Thymus (tissue), 11 donors: Measurements from ENCODE around the gene NYAP2. TPM values are rescaled to one million over a fixed set of nuclear protein-coding genes. Genes with fewer than 3 reads are reported as not detected.

ENCODE experiments used
- DNase-seq, 9 donors: peaks; one replicate each; pipeline ENCODE4 v3.0.0-alpha.2; 2013; ENCODE audit warnings: low spot score in 9 of 9, low read depth in 6 of 9, missing footprints in 1 of 9
- H3K27ac ChIP-seq, 2 donors: one replicate each; pipeline ENCODE4 v1.5.1; 2013; ENCODE audit warnings: control low read depth in 1 of 2, low read depth in 1 of 2, low read length in 1 of 2, mild to moderate bottlenecking in 1 of 2, moderate library complexity in 1 of 2
- H3K27me3 ChIP-seq, 2 donors: one replicate each; pipeline ENCODE4 v1.5.1; 2013; ENCODE audit warnings: low read length in 1 of 2; ENCODE audit not compliant: control insufficient read depth in 2 of 2, insufficient read depth in 1 of 2
- H3K36me3 ChIP-seq, 2 donors: one replicate each; pipeline ENCODE4 v1.5.1; 2013; ENCODE audit warnings: low read length in 1 of 2, mild to moderate bottlenecking in 1 of 2, moderate library complexity in 1 of 2; ENCODE audit not compliant: control insufficient read depth in 2 of 2, insufficient read depth in 2 of 2
- H3K4me1 ChIP-seq, 2 donors: one replicate each; pipeline ENCODE4 v1.5.1; 2013; ENCODE audit warnings: low read length in 2 of 2; ENCODE audit not compliant: control insufficient read depth in 2 of 2, insufficient read depth in 2 of 2
- H3K4me3 ChIP-seq, 2 donors: one replicate each; pipeline ENCODE4 v1.5.1; 2013; ENCODE audit warnings: low read length in 2 of 2, control low read depth in 1 of 2, mild to moderate bottlenecking in 1 of 2
- H3K9me3 ChIP-seq, 2 donors: one replicate each; pipeline ENCODE4 v1.5.1; 2013; ENCODE audit warnings: low read length in 1 of 2, mild to moderate bottlenecking in 1 of 2; ENCODE audit not compliant: control insufficient read depth in 2 of 2, insufficient read depth in 1 of 2
- whole genome bisulfite sequencing: extraction: QIAGEN DNeasy Blood & Tissue Kit; methylation state at CpG from one replicate; pipeline ENCODE4 v1.1.7; 2013; 5-methylcytosine and 5-hydroxymethylcytosine counted together
- polyA plus RNA-seq: library from polyadenylated mRNA; stranded (reverse); fragments of 200-250 nt; gene quantifications from one replicate; pipeline ENCODE4 v1.2.3, GENCODE V29; 2013
- total RNA-seq: library from RNA; stranded (reverse); fragments of 120-200 nt; gene quantifications from one replicate; pipeline ENCODE4 v1.2.4, GENCODE V29; 2013
- donor health status: healthy.

Gene NYAP2
- total and polyA plus RNA-seq, 2 donors, result 0.02 to 0.05 TPM

- WGBS, result 71% methylated on average over 1 of the region's 1 CpG
- Histone ChIP-seq H3K27ac (no peak overlapping the region), H3K4me3 (no peak overlapping the region), H3K27me3 (no peaks in the 10 kb centered on the region), H3K4me1 (no peaks in the 10 kb centered on the region), H3K9me3 (no peaks in the 10 kb centered on the region), H3K36me3 (no peaks in the 10 kb centered on the region)
- DNase-seq, result no peak
These were observed 38.7 kb downstream of the NYAP2 start for GRCh38 chr2:225438248-225438647.

- Histone ChIP-seq H3K27ac (no peak overlapping the region), H3K4me3 (no peak overlapping the region), H3K36me3 (no peaks in the 10 kb centered on the region), H3K4me1 (no peaks in the 10 kb centered on the region), H3K27me3 (no peaks in the 10 kb centered on the region), H3K9me3 (no peaks in the 10 kb centered on the region)
- no peak for DNase-seq
- 91% methylated on average over 6 of the region's 6 CpGs for WGBS
These were observed 53.2 kb downstream of the NYAP2 start for GRCh38 chr2:225452677-225453076.

GRCh38 chr2:225454412-225454811 is 54.9 kb downstream of the NYAP2 start:
- Histone ChIP-seq H3K4me1 (no peaks in the 10 kb centered on the region), H3K36me3 (no peaks in the 10 kb centered on the region), H3K4me3 (no peak overlapping the region), H3K27ac (no peak overlapping the region), H3K9me3 (no peaks in the 10 kb centered on the region), H3K27me3 (no peaks in the 10 kb centered on the region)
- no peak for DNase-seq
- 94% methylated on average over 6 of the region's 6 CpGs for WGBS

GRCh38 chr2:225456619-225457260 is 57.2 kb downstream of the NYAP2 start:
- Histone ChIP-seq H3K36me3 (no peaks in the 10 kb centered on the region), H3K4me1 (no peaks in the 10 kb centered on the region), H3K27me3 (no peaks in the 10 kb centered on the region), H3K9me3 (no peaks in the 10 kb centered on the region), H3K4me3 (no peak overlapping the region), H3K27ac (no peak overlapping the region)
- no peak for DNase-seq
- WGBS, result 89% methylated on average over 6 of the region's 6 CpGs

DNA sequence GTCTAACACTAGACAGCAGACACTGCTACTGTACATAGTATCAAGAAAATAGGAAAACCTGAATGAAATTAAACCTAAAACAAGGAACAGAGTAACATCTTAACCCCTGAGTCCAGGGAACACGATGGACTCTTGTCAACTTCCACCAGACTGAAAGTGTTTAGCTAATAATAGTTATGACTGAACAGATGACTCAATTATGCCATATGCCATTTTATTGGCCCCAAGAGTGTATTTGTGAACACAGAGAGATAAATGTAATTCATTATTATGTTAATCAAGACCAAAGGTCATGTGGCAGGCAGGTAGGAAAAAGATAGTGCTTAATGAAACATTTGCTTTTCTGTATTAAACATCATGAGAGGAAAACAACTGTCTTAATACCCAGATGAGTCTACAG is 58.0 kb downstream of the NYAP2 start:
- no peak for DNase-seq
- H3K9me3 ChIP-seq, result no peaks in the 10 kb centered on the region
- H3K4me1 ChIP-seq, result no peaks in the 10 kb centered on the region
- H3K4me3 ChIP-seq, result no peak overlapping the region
- H3K27me3 ChIP-seq, result no peaks in the 10 kb centered on the region
- no peaks in the 10 kb centered on the region for H3K36me3 ChIP-seq
- no peak overlapping the region for H3K27ac ChIP-seq
- WGBS, result 89% methylated on average over 1 of the region's 1 CpG

DNA sequence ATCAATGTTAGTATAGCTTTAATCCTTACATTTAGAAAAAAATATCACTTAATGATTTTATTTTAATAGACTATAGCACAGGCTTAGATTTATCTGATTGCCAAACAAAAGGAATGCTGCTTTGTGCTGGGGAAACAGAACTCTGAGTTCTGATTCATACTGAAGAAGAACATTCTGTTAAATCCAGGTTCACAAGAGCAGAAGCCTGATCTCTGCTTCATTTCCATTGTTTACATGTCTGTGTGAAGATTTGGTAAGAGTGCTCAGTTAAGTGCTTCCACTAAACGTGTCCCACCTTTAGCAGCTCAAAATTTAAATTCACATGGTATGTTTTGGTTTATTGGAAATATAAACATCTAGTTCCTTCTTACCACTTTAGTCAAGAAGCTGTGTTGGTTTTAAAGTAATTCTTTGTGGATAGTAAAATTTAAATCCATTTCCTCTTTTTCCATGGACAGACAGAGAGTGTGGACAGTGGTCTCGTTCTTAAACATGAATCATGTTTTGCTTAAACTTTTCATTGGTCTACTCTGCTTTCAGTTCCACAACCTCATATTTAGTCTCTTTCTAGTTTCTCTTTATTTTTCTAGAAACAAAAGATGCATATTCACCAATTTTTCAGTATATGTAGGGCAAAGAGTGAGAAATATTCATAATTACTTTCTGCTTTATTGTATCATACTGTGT is 59.1 kb downstream of the NYAP2 start:
- Histone ChIP-seq H3K4me1 (no peaks in the 10 kb centered on the region), H3K9me3 (no peaks in the 10 kb centered on the region), H3K27ac (no peak overlapping the region), H3K4me3 (no peak overlapping the region), H3K36me3 (no peaks in the 10 kb centered on the region), H3K27me3 (no peaks in the 10 kb centered on the region)
- no peak for DNase-seq
- 42% methylated on average over 2 of the region's 2 CpGs for WGBS

GRCh38 chr2:225462417-225462816 is 62.9 kb downstream of the NYAP2 start:
- peaks cover 3 to 5% of the 10 kb centered on the region in 2 donors for H3K4me1 ChIP-seq
- H3K27me3 ChIP-seq, result no peaks in the 10 kb centered on the region
- 97% methylated on average over 2 of the region's 2 CpGs for WGBS
- H3K9me3 ChIP-seq, result no peaks in the 10 kb centered on the region
- H3K36me3 ChIP-seq, result no peaks in the 10 kb centered on the region
- H3K4me3 ChIP-seq, result no peak overlapping the region
- no peak for DNase-seq
- no peak overlapping the region for H3K27ac ChIP-seq

GRCh38 chr2:225462945-225463344 is 63.4 kb downstream of the NYAP2 start:
- H3K9me3 ChIP-seq, result no peaks in the 10 kb centered on the region
- H3K4me3 ChIP-seq, result no peak overlapping the region
- no peak for DNase-seq
- H3K4me1 ChIP-seq, result peaks cover 3 to 5% of the 10 kb centered on the region in 2 donors
- H3K36me3 ChIP-seq, result no peaks in the 10 kb centered on the region
- no peaks in the 10 kb centered on the region for H3K27me3 ChIP-seq
- H3K27ac ChIP-seq, result no peak overlapping the region

DNA sequence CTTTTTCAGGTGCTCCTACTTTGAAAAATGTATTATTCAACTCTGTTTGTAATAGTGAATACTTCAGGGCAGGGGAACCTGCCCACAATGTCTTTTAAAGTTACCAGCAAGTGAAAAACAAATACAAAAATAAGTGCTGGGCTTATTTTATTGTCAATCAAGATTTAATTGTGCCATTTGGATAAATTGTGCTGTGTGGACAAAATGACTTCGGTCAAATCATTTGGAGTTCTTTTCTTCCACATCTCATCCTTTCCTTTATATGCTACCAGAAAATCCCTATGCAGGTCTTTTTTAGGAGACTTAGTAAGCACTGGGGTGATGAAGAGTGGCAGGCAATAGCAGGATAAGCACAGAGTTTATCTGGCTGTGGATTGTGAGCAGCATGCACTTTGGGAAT is 63.9 kb downstream of the NYAP2 start:
- Histone ChIP-seq H3K9me3 (no peaks in the 10 kb centered on the region), H3K4me1 (peaks cover 3 to 5% of the 10 kb centered on the region in 2 donors), H3K36me3 (no peaks in the 10 kb centered on the region), H3K27ac (no peak overlapping the region), H3K27me3 (no peaks in the 10 kb centered on the region), H3K4me3 (no peak overlapping the region)
- DNase-seq, result no peak
- 99% methylated on average over 1 of the region's 1 CpG for WGBS
